RPMI8226 (cell line): ENCODE data around the gene CCDC7.
"Not testable (repeated sequence)": the region's sequence is repeated elsewhere in the genome, so short reads cannot be mapped to it uniquely, and the experiment has no call there.

ENCODE experiments used
- DNase-seq: peaks from one replicate; pipeline ENCODE4 v3.0.0-alpha.2; 2015

CCDC7 gene

DNA sequence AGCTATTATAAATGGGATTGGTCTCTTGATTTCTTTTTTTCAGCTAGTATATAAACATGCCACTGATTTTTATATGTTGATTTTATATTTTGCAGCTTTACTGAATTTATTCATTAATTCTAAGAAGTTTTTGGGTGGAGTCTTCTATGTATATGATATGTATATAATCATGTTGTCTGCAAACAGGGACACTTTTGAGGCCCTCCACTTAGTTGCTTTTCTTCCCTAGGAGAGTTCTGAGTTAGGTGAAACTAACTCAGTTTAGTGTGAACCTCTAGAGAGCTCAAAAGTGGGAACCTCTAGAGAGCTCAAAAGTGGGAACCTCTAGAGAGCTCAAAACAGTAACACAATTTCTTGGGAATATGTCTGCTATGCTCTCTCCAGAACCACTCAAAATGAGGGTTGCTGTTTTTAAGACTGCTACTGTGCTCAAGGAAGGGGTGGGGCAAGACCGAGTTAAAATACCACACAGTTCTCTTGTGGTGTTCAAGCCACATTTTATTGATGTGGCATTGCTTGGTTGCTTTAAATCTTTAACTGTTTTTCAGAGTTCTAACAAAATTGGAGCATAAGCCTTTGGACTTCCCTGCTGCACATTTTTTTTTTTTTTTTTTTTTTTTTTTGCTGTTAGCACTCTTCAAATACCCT lies 13.2 kb downstream of the CCDC7 start:
- no peak for DNase-seq

DNA sequence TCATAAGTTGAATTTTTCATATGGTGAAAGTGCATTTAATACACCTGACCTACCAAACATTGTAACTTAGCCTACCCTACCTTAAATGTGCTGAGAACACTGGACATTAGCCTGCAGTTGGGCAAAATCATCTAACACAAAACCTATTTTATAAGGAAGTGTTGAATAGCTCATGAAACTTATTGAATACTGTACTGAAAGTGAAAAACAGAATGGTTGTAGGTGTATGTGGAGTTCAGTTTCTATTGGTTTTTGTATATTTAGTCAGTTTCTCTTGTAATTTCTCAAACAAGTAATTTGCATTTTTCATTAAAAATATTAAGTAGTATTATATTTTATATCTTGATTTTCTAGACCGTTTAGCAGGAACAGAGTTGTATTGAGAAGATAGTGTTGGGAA lies 15.3 kb downstream of the CCDC7 start:
- DNase-seq, result no peak

GRCh38 chr10:32471232-32471631 lies 25.3 kb downstream of the CCDC7 start:
- DNase-seq, result no peak

DNA sequence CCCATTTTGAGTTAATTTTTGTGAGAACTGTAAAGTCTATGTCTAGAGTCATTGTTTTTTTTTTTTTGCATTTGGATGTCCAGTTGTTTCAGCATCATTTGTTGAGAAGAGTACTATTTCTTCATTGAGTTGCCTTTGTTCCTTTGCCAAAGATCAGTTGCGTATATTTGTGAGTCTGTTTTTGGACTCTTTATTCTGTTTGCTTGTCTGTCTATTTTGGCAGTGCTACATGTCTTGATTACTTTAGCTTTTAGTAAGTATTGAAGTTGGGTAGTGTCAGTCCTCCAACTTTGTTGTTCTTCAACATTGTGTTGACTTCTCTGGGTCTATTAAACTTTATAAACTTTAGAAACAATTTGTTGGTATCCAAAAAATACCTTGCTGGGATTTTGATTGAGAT lies 31.6 kb downstream of the CCDC7 start:
- no peak for DNase-seq

DNA sequence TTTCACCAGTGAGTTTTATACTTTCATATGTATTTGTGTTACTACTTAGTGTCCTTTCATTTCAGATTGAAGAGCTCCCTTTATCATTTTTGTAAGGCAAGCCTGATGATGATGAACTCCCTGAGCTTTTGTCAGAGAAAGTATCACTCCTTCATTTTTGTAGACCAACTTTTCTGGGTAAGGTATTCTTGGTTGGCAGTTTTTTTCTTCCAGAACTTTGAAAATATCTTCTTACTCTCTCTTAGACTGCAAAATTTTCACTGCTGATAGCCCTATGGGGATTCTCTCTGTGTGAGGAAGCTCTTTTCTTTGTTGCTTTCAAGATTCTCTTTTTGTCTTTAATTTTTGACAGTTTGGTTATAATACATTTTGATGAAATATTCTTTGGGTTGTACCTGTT lies 35.7 kb downstream of the CCDC7 start:
- no peak for DNase-seq

DNA sequence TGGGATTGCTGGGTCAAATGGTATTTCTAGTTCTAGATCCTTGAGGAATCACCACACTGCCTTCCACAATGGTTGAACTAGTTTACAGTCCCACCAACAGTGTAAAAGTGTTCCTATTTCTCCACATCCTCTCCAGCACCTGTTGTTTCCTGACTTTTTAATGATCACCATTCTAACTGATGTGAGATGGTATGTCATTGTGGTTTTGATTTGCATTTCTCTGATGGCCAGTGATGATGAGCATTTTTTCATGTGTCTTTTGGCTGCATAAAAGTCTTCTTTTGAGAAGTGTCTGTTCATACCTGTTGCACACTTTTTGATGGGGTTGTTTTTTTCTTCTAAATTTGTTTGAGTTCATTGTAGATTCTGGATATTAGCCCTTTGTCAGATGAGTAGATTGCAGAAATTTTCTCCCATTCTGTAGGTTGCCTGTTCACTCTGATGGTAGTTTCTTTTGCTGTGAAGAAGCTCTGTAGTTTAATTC lies 37.1 kb downstream of the CCDC7 start:
- DNase-seq, result not testable (repeated sequence)

GRCh38 chr10:32488038-32488437 lies 42.1 kb downstream of the CCDC7 start:
- DNase-seq, result not testable (repeated sequence)

DNA sequence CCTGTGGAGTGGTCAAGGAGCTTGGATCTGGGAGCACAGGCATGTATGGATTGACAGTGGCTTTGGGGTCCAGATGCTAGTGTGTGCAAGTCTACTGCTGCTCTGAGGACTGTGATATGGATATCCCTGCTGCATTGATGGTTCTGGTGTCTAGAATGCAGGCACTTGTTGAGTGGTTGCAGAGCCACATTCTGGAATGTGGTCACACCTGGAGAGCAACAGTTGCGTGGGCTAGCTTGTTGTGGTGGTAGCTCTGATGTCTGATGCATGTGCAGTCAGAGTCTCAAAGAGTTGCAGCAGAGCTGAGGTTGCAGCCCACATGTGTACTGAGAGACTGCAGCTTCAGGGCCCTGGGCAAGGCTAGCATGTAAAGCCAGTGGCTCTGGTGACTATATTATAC lies 43.2 kb downstream of the CCDC7 start:
- DNase-seq, result no peak

GRCh38 chr10:32489901-32490300 lies 44.0 kb downstream of the CCDC7 start:
- no peak for DNase-seq

- not testable (repeated sequence) for DNase-seq
These were observed 48.6 kb downstream of the CCDC7 start for GRCh38 chr10:32494562-32494961.

GRCh38 chr10:32500136-32500535 lies 54.2 kb downstream of the CCDC7 start:
- not testable (repeated sequence) for DNase-seq

GRCh38 chr10:32501906-32502305 lies 56.0 kb downstream of the CCDC7 start:
- DNase-seq, result no peak

GRCh38 chr10:32505762-32506420 lies 60.0 kb downstream of the CCDC7 start:
- DNase-seq, result not testable (repeated sequence)

GRCh38 chr10:32511599-32511998 lies 65.7 kb downstream of the CCDC7 start:
- no peak for DNase-seq

- DNase-seq, result no peak
These were observed 70.9 kb downstream of the CCDC7 start for GRCh38 chr10:32516567-32517495.

DNA sequence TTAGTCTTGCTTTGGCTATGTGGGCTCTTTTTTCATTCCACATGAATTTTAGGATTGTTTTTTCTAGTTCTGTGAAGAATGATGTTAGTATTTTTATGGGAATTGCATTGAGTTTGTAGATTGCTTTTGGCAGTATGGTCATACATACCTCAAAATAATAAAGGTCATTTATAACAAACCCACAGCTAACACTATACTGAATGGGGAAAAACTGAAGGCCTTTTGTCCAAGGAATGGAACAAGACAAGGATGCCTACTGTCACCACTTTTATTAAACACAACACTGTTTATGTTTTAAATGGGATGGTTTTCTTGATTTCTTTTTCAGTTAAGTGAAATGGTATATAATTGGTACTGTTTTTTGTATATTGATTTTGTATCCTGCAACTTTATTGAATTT lies 84.3 kb downstream of the CCDC7 start:
- no peak for DNase-seq

DNA sequence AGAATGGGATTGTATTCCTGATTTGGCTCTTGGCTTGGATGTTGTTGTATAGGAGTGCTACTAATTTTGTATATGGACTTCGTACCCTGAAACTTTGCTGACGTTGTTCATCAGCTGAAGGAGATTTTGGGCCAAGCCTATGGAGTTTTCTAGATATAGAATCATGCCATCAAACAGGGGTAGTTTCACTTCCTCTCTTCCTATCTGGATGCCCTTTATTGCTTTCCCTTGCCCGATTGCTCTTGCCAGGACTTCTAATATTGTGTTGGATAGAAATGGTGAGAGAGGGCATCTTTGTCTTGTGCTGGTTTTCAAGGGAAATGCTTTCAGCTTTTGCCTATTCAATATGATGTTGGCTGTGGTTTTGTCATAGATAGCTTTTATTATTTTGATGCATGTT lies 92.3 kb downstream of the CCDC7 start:
- DNase-seq, result no peak

DNA sequence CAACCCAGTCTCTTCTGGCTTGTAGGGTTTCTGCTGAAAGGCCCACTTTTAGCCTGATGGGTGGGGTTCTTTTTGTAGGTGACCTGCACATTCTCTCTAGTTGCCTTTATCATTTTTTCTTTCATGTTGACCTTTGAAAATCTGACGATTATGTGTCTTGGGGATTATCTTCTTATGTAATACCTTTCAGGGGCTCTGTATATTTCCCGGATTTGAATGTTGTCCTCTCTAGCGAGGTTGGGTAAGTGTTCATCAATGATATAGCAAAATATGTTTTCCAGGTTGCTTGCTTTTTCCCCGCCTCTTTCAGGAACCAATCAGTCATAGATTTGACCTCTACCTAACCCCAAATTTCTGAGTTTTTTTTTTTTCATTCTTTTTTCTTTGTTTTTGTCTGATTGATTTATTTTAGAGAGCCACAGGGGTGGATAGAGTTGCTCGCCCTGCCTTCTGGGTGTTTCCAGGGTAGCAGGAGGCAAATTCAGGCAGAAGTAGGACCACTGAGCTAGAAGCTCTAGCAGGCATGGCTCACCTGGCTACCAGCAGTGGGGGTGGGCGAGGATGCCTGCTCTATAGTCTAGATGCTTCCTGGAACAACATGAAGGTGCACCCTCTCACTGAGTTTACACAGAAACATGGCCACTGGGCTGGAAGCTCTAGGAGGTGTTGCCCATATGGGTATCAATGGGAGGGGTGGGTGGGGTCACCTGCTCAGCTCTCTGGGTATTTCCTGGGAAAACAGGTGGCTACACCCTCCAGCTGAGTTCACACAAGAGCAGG lies 94.9 kb downstream of the CCDC7 start:
- no peak for DNase-seq

GRCh38 chr10:32548208-32548607 lies 102.3 kb downstream of the CCDC7 start:
- no peak for DNase-seq

GRCh38 chr10:32556783-32557395 lies 110.9 kb downstream of the CCDC7 start:
- DNase-seq, result no peak

GRCh38 chr10:32562695-32563094 lies 116.8 kb downstream of the CCDC7 start:
- not testable (repeated sequence) for DNase-seq

DNA sequence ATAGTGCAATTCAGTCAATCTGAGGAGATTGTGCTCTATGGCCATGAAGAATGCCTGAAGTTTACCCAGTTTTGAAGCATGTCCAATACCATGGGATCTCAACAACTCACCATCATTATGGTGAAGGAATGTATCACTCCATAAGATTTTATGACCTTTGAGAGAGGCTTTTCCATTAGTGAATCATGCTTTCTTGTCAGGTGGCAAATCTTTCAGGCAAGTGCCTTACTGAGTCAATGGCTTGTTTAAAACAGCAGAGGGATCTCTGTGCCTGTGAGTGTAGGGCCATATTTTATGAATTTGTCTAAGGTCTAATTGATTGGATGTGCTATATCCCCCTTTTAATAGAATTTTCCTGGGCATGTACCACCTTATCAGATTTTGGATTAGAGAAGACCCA lies 131.5 kb downstream of the CCDC7 start:
- no peak for DNase-seq
